B cell (primary cell): Measurements from ENCODE around the gene PCSK4.

Experiments used
- CTCF ChIP-seq: fragments of 200-600 bp; IDR thresholded peaks from one replicate; pipeline ENCODE4 v1.8.0; 2022; ENCODE audit warnings: antibody characterized with exemption, mild to moderate bottlenecking
- EZH2 ChIP-seq: IDR thresholded peaks from 2 replicates; pipeline ENCODE4 v1.6.1; 2012; ENCODE audit warnings: borderline replicate concordance, low read depth, mild to moderate bottlenecking, moderate library complexity, low read length; ENCODE audit not compliant: insufficient read depth, poor library complexity, severe bottlenecking

GRCh38 chr19:1510807-1511206 lies 20.7 kb upstream of the PCSK4 start:
- TF ChIP-seq CTCF (no peak), EZH2 (no peak)
